ENCODE measurements around the gene HMG20A. TPM values are rescaled to one million over a fixed set of nuclear protein-coding genes. Genes with fewer than 3 reads are reported as not detected.

The HMG20A gene
- total and polyA plus RNA-seq, 9 of the 15 experiments (the other 6 are each of a cell fraction or from before 2014, with no cell fraction given): 25.0 to 68.1 (median 38.9) TPM

DNA sequence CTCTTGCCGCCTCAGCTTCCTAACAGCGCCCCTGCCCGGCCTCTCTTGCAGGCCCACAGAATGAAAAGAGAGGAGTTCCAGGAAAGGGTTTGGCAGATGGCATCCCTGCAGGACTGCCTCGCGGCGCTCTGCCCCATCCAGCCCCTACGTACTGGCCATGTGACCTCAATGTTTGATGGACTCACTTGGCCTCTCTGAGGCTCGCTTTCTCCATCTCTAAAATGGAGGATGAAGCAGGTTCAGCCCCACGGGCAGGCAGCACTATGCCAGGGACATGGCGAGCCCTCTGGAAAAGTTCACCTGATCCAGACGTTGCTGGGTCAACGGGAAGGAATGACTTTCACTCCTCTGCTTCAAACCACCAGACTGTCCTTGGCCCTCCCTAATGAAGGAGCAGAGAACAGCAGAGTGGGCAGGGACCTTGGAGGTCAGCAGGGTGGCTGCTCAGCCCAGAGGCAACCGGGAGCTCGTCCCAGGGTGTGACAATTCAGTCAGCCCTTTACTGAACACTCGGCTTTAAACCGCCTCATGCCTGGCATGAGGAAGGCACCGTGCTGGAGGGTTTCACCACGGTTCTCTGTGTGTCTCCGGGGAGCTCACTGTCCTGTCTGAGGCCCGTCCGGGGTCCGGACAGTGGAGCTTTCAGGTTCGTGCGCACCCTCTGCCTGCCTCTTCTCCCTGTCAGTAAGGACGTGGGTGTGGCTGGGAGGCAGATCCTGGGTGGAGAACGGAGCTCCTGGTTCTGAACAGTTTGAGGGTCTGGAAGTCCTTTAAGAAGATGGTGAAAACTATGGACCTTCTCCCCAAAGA is 110.7 kb downstream of the HMG20A start:
- ATAC-seq (no peak), DNase-seq (ENCODE audit: extremely low read depth in 1 of 4, low spot score in 3 of 4) (no peak), FAIRE-seq (no peak)
- Histone ChIP-seq H3K9me3 (replicated peaks; ENCODE audit: control insufficient read depth, insufficient read depth, low read depth, low read length) (no peaks in the 10 kb centered on the region), H3K27ac (ENCODE audit: extremely low read depth, low read depth, low read length) (no peak overlapping the region), H3K9ac (ENCODE audit: insufficient read depth in 1 of 2, low read depth in 2 of 2, low read length in 2 of 2) (peak overlapping the region in 1 of 2 experiments; percentile 65; a peak in 2 of 4 replicates), H3K36me3 (ENCODE audit: control insufficient read depth, insufficient read depth, low read length) (no peaks in the 10 kb centered on the region), H4K20me1 (replicated peaks; ENCODE audit: control insufficient read depth, insufficient read depth, low read length) (0 out of 2 replicates have a peak, but pooled peaks cover 3% of the 10 kb centered on the region), H2AFZ (ENCODE audit: low read depth, low read length) (0 out of 2 replicates have a peak overlapping the region, but pooled peaks have one; percentile 6), H3K4me3 (no peak overlapping the region), H3K27me3 (ENCODE audit: control insufficient read depth in 2 of 2, insufficient read depth in 2 of 2, low read length in 2 of 2) (peaks cover 9 to 46% of the 10 kb centered on the region in 2 experiments; a peak in 4 of 5 replicates), H3K79me2 (ENCODE audit: control insufficient read depth, insufficient read depth, low read length) (no peaks in the 10 kb centered on the region), H3K4me1 (replicated peaks in 1 of 2; ENCODE audit: control insufficient read depth in 2 of 2, insufficient read depth in 2 of 2, low read length in 2 of 2) (peaks cover 6 to 12% of the 10 kb centered on the region in 2 experiments; a peak in 4 of 5 replicates), H3K4me2 (ENCODE audit: insufficient read depth, low read length) (no peak overlapping the region), H3K9me1 (ENCODE audit: control insufficient read depth, insufficient read depth, low read length) (no peaks in the 10 kb centered on the region)
- POLR2A ChIA-PET: interaction anchor here (0.5 to 1.4 kb wide), 4 partner anchors 12 to 426 kb away, joined by 3 to 4 read pairs (median 4); no protein-coding TSS in a partner anchor
- CTCF ChIA-PET (ENCODE audit: low intra/inter-chr PET ratio): no interaction called here
- TF ChIP-seq RCOR1 (IDR thresholded peaks at IDR 0.05; ENCODE audit: borderline replicate concordance in 1 of 2, low read depth in 2 of 2, low read length in 2 of 2) (no peak), TRIM28 (IDR thresholded peaks at IDR 0.05) (no peak), RAD51 (IDR thresholded peaks at IDR 0.05; ENCODE audit: borderline replicate concordance, low read depth) (no peak), ATF7 (IDR thresholded peaks at IDR 0.05) (no peak)
- TF ChIP-seq, protein P1, sequence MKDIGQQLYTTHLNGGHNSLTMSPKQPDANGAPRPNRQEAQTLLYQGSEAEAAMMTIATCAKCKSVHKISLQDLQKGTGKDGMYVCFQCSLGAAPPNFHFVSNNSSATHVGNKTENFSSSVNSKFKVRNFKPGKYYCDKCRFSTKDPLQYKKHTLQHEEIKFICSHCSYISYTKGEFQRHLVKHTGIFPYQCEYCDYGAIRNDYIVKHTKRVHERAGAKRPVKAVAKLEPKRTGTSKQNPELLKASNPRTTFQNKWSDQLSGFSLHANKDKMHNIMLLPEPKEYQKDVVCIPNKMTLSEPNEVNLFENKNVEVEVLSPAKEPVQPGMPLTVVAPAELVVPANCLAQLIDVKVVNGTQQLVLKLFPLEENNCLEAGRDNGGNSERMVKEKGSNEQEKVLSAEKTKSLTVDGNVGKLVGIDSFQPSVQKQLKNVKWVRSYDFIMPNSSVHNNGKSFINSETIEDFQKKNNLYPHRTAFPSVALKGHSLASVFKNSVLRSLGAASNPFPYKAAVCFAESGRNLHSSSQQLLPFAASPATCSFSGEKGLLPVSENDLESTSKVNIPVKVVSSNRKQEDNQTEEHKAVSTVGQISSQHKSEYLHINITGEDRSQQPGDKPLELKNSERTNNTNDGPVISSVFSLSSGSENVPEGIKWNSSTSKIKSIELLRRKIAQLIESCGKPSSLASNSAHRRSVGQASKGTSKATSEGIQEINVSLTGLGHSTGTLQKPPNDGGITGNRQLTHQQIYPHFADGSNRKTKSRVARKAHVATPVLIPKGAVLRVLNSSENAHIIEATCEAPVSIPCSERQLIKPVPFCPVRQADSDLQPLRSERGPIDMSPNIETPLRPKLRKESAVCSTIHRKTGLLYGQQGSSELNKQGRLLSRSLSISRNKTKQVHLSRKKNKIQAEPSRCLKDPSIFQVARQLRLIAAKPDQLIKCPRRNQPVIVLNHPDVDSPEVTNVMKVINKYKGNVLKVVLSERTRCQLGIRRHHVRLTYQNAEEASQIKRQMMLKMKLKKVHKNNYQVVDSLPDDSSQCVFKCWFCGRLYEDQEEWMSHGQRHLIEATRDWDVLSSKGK (CRISPR knock-in tag; IDR thresholded peaks at IDR 0.05): no peak
- TF ChIP-seq, protein P2, sequence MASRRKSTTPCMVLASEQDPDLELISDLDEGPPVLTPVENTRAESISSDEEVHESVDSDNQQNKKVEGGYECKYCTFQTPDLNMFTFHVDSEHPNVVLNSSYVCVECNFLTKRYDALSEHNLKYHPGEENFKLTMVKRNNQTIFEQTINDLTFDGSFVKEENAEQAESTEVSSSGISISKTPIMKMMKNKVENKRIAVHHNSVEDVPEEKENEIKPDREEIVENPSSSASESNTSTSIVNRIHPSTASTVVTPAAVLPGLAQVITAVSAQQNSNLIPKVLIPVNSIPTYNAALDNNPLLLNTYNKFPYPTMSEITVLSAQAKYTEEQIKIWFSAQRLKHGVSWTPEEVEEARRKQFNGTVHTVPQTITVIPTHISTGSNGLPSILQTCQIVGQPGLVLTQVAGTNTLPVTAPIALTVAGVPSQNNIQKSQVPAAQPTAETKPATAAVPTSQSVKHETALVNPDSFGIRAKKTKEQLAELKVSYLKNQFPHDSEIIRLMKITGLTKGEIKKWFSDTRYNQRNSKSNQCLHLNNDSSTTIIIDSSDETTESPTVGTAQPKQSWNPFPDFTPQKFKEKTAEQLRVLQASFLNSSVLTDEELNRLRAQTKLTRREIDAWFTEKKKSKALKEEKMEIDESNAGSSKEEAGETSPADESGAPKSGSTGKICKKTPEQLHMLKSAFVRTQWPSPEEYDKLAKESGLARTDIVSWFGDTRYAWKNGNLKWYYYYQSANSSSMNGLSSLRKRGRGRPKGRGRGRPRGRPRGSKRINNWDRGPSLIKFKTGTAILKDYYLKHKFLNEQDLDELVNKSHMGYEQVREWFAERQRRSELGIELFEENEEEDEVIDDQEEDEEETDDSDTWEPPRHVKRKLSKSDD (conservative IDR thresholded peaks at IDR 0.05; ENCODE audit: low read length): no peak
- in situ Hi-C loops (cut with MboI) (no loop called here), intact Hi-C loops (cut with micrococcal nuclease) (no loop called here)
- 13% methylated on average over 26 of the region's 26 CpGs for WGBS (ENCODE audit: insufficient coverage, low coverage, missing lambda C conversion rate)
- BruUV-seq (replicated peaks): no TSS peak
